Astrocyte (in vitro differentiated cells and primary cell): Measurements from ENCODE around the gene RTTN. TPM values are rescaled to one million over a fixed set of nuclear protein-coding genes. Genes with fewer than 3 reads are reported as not detected.

Experiments
- DNase-seq: peaks from one replicate; pipeline ENCODE4 v3.0.0-alpha.2; 2010; ENCODE audit warnings: low read depth
- FAIRE-seq: peaks from 2 replicates; lab custom pipeline; 2011; peaks lifted over from hg19 to GRCh38; lab: Jason Lieb, UNC
- H2AFZ ChIP-seq: 2 replicates; pipeline ENCODE4 v1.6.0; 2012; ENCODE audit warnings: low read depth, low read length, inconsistent platforms
- H3K27ac ChIP-seq: 2 replicates; pipeline ENCODE4 v1.5.1; 2011; ENCODE audit warnings: low read depth, low read length, inconsistent platforms
- H3K27me3 ChIP-seq: 2 replicates; pipeline ENCODE4 v1.6.0; 2011; ENCODE audit warnings: low read length, inconsistent platforms; ENCODE audit not compliant: insufficient read depth
- H3K36me3 ChIP-seq: 2 replicates; pipeline ENCODE4 v1.5.1; 2011; ENCODE audit warnings: low read length, inconsistent platforms; ENCODE audit not compliant: insufficient read depth
- H3K4me1 ChIP-seq: 2 replicates; pipeline ENCODE4 v1.5.1; 2011; ENCODE audit warnings: low read length, inconsistent platforms; ENCODE audit not compliant: insufficient read depth
- H3K4me2 ChIP-seq: 2 replicates; pipeline ENCODE4 v1.6.0; 2012; ENCODE audit warnings: low read length, inconsistent platforms
- H3K4me3 ChIP-seq: 2 replicates; pipeline ENCODE4 v1.5.1; 2011; ENCODE audit warnings: low read depth, mild to moderate bottlenecking, low read length, inconsistent platforms; ENCODE audit not compliant: insufficient read depth
- H3K79me2 ChIP-seq: 2 replicates; pipeline ENCODE4 v1.6.0; 2012; ENCODE audit warnings: mild to moderate bottlenecking, low read length, inconsistent platforms; ENCODE audit not compliant: insufficient read depth
- H3K9ac ChIP-seq: 2 replicates; pipeline ENCODE4 v1.6.0; 2012; ENCODE audit warnings: mild to moderate bottlenecking, low read length, inconsistent platforms
- H3K9me3 ChIP-seq: 2 replicates; pipeline ENCODE4 v1.5.1; 2012; ENCODE audit warnings: low read depth, mild to moderate bottlenecking, low read length, inconsistent platforms; ENCODE audit not compliant: insufficient read depth
- H4K20me1 ChIP-seq: 2 replicates; pipeline ENCODE4 v1.6.0; 2012; ENCODE audit warnings: low read length, inconsistent platforms; ENCODE audit not compliant: insufficient read depth
- H3K27ac Mint-ChIP-seq: one replicate; pipeline ENCODE4 v1.8.0; 2021; ENCODE audit warnings: mild to moderate bottlenecking, mixed read lengths; ENCODE audit not compliant: unreplicated experiment
- H3K27me3 Mint-ChIP-seq: one replicate; pipeline ENCODE4 v1.8.0; 2021; ENCODE audit warnings: low read depth, mixed read lengths; ENCODE audit not compliant: unreplicated experiment
- H3K36me3 Mint-ChIP-seq: one replicate; pipeline ENCODE4 v1.8.0; 2021; ENCODE audit warnings: low read depth, mixed read lengths; ENCODE audit not compliant: unreplicated experiment
- H3K4me1 Mint-ChIP-seq: one replicate; pipeline ENCODE4 v1.8.0; 2021; ENCODE audit warnings: low read depth, mixed read lengths; ENCODE audit not compliant: unreplicated experiment
- H3K4me3 Mint-ChIP-seq: one replicate; pipeline ENCODE4 v1.8.0; 2021; ENCODE audit warnings: mild to moderate bottlenecking, moderate library complexity, mixed read lengths; ENCODE audit not compliant: unreplicated experiment
- H3K9me3 Mint-ChIP-seq: one replicate; pipeline ENCODE4 v1.8.0; 2021; ENCODE audit warnings: mild to moderate bottlenecking, mixed read lengths; ENCODE audit not compliant: unreplicated experiment
- EZH2 ChIP-seq: IDR thresholded peaks from 2 replicates; pipeline ENCODE4 v1.6.1; 2012; ENCODE audit warnings: mild to moderate bottlenecking, low read length, inconsistent platforms; ENCODE audit not compliant: insufficient read depth
- total RNA-seq: library from RNA; stranded (reverse); gene quantifications from 2 replicates; pipeline ENCODE4 v1.2.1, GENCODE V29; 2021
- TF ChIP-seq, protein P1 (sequence below): IDR thresholded peaks from 2 replicates; pipeline ENCODE4 v1.5.1; 2011; ENCODE audit warnings: low read depth, mild to moderate bottlenecking, inconsistent platforms, low read length, moderate library complexity; ENCODE audit not compliant: insufficient read depth

Gene RTTN
- total RNA-seq, 1 donor from 2014 or later, result 6.3 TPM

DNA sequence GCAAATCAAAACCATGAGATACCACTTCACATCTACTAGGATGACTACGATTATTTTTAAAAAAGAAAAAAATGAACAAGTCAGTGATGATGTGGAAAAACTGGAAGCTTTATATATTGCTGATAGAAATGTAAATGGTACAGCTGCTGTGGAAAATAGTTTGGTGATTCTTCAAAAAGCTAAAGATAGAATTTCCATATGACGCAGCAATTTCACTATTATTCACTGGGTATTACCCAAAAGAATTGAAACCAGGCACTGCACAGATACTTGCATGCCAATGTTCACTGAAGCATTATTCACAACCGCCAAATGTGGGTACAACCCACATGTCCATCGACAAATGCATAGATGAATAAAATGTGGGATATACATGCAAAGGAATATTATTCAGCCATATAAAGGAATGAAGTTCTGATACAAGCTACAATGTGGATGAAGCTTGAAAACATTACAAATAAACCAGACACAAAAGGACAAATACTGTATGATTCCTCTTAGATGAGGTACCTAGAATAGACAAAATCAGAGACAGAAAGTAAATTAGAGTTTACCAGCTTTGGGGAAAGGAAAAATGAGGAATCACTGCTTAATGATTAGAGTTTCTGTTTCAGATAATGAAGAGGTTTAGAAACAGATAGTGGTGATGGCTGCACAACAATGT lies 11.1 kb downstream of the RTTN start:
- no peak for DNase-seq
- H2AFZ ChIP-seq, result no peak overlapping the region
- Mint-ChIP-seq H3K36me3 (no peaks in the 10 kb centered on the region), H3K4me3 (no peak overlapping the region), H3K27me3 (no peaks in the 10 kb centered on the region), H3K4me1 (no peaks in the 10 kb centered on the region), H3K9me3 (no peaks in the 10 kb centered on the region), H3K27ac (no peak overlapping the region)
- no peak overlapping the region for H3K4me3 ChIP-seq
- H3K27me3 ChIP-seq, result no peaks in the 10 kb centered on the region
- no peaks in the 10 kb centered on the region for H3K79me2 ChIP-seq
- H3K9me3 ChIP-seq, result no peaks in the 10 kb centered on the region
- H3K36me3 ChIP-seq, result peaks cover 12% of the 10 kb centered on the region
- no peak for FAIRE-seq
- H4K20me1 ChIP-seq, result no peaks in the 10 kb centered on the region
- TF ChIP-seq, protein P1, sequence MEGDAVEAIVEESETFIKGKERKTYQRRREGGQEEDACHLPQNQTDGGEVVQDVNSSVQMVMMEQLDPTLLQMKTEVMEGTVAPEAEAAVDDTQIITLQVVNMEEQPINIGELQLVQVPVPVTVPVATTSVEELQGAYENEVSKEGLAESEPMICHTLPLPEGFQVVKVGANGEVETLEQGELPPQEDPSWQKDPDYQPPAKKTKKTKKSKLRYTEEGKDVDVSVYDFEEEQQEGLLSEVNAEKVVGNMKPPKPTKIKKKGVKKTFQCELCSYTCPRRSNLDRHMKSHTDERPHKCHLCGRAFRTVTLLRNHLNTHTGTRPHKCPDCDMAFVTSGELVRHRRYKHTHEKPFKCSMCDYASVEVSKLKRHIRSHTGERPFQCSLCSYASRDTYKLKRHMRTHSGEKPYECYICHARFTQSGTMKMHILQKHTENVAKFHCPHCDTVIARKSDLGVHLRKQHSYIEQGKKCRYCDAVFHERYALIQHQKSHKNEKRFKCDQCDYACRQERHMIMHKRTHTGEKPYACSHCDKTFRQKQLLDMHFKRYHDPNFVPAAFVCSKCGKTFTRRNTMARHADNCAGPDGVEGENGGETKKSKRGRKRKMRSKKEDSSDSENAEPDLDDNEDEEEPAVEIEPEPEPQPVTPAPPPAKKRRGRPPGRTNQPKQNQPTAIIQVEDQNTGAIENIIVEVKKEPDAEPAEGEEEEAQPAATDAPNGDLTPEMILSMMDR, result no peak
- no peak for TF ChIP-seq EZH2
- H3K9ac ChIP-seq, result no peak overlapping the region
- H3K4me2 ChIP-seq, result no peak overlapping the region
- H3K4me1 ChIP-seq, result no peaks in the 10 kb centered on the region
- no peak overlapping the region for H3K27ac ChIP-seq

DNA sequence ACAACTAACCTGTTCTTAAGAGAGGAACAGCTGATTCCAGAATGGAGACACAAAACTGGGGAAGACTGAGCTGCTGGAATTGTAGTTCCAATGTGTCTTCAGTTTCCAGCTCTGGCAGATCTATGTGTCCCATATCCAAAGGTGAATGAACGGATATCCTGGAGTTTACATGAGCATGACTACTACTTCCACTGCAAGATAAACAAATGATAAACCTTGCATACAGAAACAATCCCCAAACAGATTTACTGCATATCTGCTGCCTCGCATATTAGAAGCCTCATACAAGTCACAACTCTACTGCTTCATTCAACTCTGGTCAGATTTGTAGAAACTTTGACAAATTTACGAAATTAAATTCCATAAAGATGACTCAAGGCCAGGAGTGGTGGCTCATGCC lies 15.0 kb downstream of the RTTN start:
- Histone ChIP-seq H3K79me2 (no peaks in the 10 kb centered on the region), H3K9me3 (no peaks in the 10 kb centered on the region), H3K4me2 (no peak overlapping the region), H2AFZ (no peak overlapping the region), H3K27me3 (no peaks in the 10 kb centered on the region), H3K4me3 (no peak overlapping the region), H3K4me1 (no peaks in the 10 kb centered on the region), H4K20me1 (no peaks in the 10 kb centered on the region), H3K9ac (no peak overlapping the region), H3K27ac (no peak overlapping the region), H3K36me3 (peaks cover 12% of the 10 kb centered on the region)
- no peaks in the 10 kb centered on the region for H3K27me3 Mint-ChIP-seq
- FAIRE-seq, result no peak
- no peak overlapping the region for H3K4me3 Mint-ChIP-seq
- no peaks in the 10 kb centered on the region for H3K4me1 Mint-ChIP-seq
- TF ChIP-seq, protein P1, result no peak
- no peak for TF ChIP-seq EZH2
- H3K9me3 Mint-ChIP-seq, result no peaks in the 10 kb centered on the region
- DNase-seq, result no peak
- H3K36me3 Mint-ChIP-seq, result no peaks in the 10 kb centered on the region
- no peak overlapping the region for H3K27ac Mint-ChIP-seq

DNA sequence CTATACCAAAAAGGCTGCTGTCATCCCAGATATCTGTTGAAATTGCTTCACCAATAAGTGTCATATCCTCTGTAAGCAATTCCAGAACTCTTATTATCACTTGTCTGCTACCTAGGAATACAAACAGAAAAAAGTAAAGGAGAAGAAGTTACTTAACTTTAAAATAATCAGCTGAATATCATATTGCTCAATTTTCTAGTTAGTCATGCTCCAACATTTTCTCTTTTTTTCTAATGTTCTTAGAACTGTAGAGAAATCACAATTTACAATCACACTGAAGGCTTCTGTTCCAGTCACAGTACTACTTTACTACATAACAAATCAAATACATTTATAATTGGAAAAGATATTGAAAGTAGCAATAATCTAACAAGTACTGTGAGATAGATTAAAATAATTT lies 17.4 kb downstream of the RTTN start:
- H3K36me3 Mint-ChIP-seq, result no peaks in the 10 kb centered on the region

More for the DNA sequence above, 17.4 kb downstream of the RTTN start:
- H3K9me3 Mint-ChIP-seq, result no peaks in the 10 kb centered on the region
- Histone ChIP-seq H3K27ac (no peak overlapping the region), H3K4me1 (no peaks in the 10 kb centered on the region), H2AFZ (no peak overlapping the region), H4K20me1 (no peaks in the 10 kb centered on the region), H3K9me3 (no peaks in the 10 kb centered on the region), H3K4me2 (no peak overlapping the region), H3K36me3 (peaks cover 12% of the 10 kb centered on the region), H3K27me3 (no peaks in the 10 kb centered on the region), H3K4me3 (no peak overlapping the region), H3K9ac (no peak overlapping the region), H3K79me2 (no peaks in the 10 kb centered on the region)
- H3K4me3 Mint-ChIP-seq, result no peak overlapping the region
- H3K27me3 Mint-ChIP-seq, result no peaks in the 10 kb centered on the region
- TF ChIP-seq EZH2, result no peak
- TF ChIP-seq, protein P1, result no peak
- H3K27ac Mint-ChIP-seq, result no peak overlapping the region
- H3K4me1 Mint-ChIP-seq, result no peaks in the 10 kb centered on the region
- FAIRE-seq (no peak), DNase-seq (no peak)
